OCI-LY7 (cell line): Measurements from ENCODE around the gene CALN1.

ENCODE experiments used
- CTCF ChIP-seq: fragments of 200-600 bp; sonication (generic); conservative IDR thresholded peaks from 2 replicates; pipeline ENCODE4 v1.5.1; 2014; ENCODE audit warnings: mild to moderate bottlenecking, antibody characterized with exemption, low read length, moderate library complexity, mixed read lengths
- EZH2phosphoT487 ChIP-seq: fragments of 200-600 bp; sonication (generic); IDR thresholded peaks from 2 replicates; pipeline ENCODE4 v1.6.1; 2018; ENCODE audit warnings: low read depth, borderline replicate concordance, mild to moderate bottlenecking, mixed run types, antibody characterized with exemption, low read length, moderate library complexity, mixed read lengths

- TF ChIP-seq CTCF (0 out of 2 replicates have a peak, but pooled peaks have one; percentile 21), EZH2phosphoT487 (no peak)
Observed at GRCh38 chr7:71871446-71871845, 540.7 kb downstream of the CALN1 start.
